Caki2 (cell line): Measurements from ENCODE around the gene GPX5. TPM values are rescaled to one million over a fixed set of nuclear protein-coding genes. Genes with fewer than 3 reads are reported as not detected.

ENCODE experiments used
- total RNA-seq: library from RNA; depleted of rRNA; stranded (reverse); fragments of >200 nt; shearing (Covaris generic); gene quantifications from 2 replicates; pipeline ENCODE4 v1.2.3, GENCODE V29; 2014; ENCODE audit warnings: low replicate concordance; rRNA removed

GPX5 gene
- total RNA-seq, 1 experiment from 2014 or later = not detected

Other genes with a start within 250 kb of the GPX5 start
- gene PGBD1, start 244.3 kb upstream of the GPX5 start, total RNA-seq = 0.52 TPM in 1 of 2 replicates, not detected in the other
- 97.8 and 235 TPM in 2 replicates for gene ZSCAN31, start 189.7 kb upstream of the GPX5 start, total RNA-seq
- gene ZKSCAN3, start 175.9 kb upstream of the GPX5 start, total RNA-seq = 5.9 and 6.2 TPM in 2 replicates
- 6.9 and 7.3 TPM in 2 replicates for gene ZSCAN12, start 126.1 kb upstream of the GPX5 start, total RNA-seq
- 1.2 and 13.7 TPM in 2 replicates for gene ZSCAN23, start 82.4 kb upstream of the GPX5 start, total RNA-seq
- gene GPX6, start 10.1 kb upstream of the GPX5 start, total RNA-seq = not detected in 2 replicates